ENCODE results near the gene SLBP.
"Not testable (repeated sequence)": the region's sequence is repeated elsewhere in the genome, so short reads cannot be mapped to it uniquely, and the experiment has no call there.

Gene SLBP

DNA sequence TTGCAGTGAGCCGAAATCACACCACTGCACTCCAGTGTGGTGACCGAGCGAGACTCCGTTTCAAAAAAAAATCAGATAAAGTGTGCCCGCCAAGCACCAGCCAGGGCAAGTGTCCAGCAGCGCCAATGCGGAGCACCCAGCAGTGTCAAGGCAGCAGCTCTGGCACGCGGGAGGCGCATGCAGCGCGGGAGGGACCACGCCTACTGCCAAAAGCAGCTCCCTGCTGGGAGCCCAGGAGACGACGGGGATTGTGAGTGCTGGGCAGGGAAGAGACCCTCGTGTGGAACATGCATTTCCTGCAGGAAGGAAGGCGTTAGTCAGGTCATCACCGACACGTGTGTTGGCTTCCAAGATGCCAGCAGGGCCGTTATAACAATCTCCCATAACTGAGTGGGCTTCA is 38.4 kb downstream of the SLBP start:
- no peak for DNase-seq

DNA sequence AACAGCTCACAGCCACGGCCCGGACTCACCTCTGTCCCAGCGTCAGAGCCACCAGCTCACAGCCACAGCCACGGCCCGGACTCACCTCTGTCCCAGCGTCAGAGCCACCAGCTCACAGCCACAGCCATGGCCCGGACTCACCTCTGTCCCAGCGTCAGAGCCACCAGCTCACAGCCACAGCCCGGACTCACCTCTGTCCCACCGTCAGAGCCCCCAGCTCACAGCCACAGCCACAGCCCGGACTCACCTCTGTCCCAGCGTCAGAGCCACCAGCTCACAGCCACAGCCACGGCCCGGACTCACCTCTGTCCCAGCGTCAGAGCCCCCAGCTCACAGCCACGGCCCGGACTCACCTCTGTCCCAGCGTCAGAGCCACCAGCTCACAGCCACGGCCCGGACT is 41.1 kb downstream of the SLBP start:
- not testable (repeated sequence) for DNase-seq

DNA sequence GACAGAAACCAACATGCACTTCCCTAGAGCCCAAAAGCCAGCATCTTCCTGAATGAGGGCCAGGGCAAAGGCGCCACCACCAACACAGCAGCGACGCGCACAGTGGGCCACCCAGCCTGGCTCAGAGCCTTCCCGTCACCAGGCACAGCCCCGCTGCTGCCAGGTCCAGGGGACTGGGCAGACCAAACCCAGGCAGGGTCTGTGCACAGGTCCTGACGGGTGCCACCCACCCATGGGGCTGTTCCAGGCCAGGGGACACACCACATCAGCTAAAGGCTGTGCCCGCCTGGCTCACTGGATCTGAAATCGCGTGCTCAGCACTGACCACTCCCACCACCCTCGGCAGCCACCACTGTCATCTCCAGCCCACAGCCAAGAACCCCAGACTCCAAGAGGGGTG is 41.8 kb downstream of the SLBP start:
- DNase-seq = no peak

DNA sequence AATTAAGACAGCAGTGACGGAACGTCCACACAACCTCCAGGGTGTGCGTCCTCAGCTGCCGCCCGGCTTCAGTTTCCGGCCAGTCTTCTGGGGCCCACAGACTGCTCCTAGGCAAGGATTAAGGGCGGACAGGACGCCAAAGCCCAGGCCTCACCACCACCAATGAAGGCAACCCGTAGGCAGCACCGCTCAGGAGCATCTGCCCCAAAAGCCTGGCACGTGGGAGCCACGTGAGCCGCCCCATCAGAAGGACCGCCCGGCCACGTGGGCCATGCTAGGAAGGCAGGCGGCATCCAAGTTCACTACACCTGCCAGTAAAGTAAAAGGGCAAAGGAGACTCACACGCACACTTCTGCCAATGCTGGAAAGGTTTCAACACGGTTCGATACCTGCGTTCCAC is 42.3 kb downstream of the SLBP start:
- no peak for DNase-seq

GRCh38 chr4:1669270-1669669 is 42.8 kb downstream of the SLBP start:
- no peak for DNase-seq

- DNase-seq = no peak
Measured at GRCh38 chr4:1668488-1668840, 43.7 kb downstream of the SLBP start.

GRCh38 chr4:1667273-1667672 is 44.8 kb downstream of the SLBP start:
- DNase-seq = no peak

- no peak for DNase-seq
Measured at GRCh38 chr4:1666391-1666790, 45.7 kb downstream of the SLBP start.

DNA sequence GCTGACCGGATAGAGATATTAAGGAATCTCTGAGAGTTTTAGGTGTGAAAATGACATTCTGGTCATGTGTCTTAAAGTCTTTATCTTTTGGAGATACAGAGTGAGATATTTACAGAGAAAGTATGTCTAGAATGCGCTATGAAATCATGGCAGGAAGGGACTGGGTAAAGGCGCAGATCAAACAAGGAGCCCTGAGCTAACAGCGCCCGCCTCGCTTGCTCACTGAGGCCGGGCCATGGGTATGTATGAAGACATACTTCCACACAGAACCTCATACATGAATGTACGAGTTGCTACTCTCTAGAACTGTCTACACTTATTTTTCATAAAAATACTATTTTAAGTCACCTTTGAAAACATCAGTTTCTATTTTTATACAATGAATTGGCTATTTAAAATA is 48.0 kb downstream of the SLBP start:
- no peak for DNase-seq

GRCh38 chr4:1663549-1663948 is 48.6 kb downstream of the SLBP start:
- no peak for DNase-seq

DNA sequence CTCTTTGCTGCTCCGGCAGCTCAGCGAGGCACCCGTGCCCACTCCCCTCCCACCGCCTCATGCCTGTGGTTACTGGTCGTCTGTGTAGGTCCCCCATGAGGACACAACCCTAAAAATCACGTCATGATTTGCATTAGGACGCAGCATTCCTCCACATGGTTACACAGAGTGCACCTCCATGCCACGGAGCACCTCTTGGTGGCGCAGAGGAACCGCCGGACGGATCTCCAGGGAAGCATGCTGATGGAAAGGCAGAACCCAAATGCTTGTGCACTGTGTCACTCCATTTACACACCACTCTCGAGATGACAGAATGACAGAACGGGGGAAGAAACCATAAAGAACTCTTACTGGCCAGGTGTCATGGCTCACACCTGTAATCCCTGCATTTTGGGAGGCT is 50.4 kb downstream of the SLBP start:
- DNase-seq = no peak

- no peak for DNase-seq
Measured at GRCh38 chr4:1660948-1661677, 51.0 kb downstream of the SLBP start.

DNA sequence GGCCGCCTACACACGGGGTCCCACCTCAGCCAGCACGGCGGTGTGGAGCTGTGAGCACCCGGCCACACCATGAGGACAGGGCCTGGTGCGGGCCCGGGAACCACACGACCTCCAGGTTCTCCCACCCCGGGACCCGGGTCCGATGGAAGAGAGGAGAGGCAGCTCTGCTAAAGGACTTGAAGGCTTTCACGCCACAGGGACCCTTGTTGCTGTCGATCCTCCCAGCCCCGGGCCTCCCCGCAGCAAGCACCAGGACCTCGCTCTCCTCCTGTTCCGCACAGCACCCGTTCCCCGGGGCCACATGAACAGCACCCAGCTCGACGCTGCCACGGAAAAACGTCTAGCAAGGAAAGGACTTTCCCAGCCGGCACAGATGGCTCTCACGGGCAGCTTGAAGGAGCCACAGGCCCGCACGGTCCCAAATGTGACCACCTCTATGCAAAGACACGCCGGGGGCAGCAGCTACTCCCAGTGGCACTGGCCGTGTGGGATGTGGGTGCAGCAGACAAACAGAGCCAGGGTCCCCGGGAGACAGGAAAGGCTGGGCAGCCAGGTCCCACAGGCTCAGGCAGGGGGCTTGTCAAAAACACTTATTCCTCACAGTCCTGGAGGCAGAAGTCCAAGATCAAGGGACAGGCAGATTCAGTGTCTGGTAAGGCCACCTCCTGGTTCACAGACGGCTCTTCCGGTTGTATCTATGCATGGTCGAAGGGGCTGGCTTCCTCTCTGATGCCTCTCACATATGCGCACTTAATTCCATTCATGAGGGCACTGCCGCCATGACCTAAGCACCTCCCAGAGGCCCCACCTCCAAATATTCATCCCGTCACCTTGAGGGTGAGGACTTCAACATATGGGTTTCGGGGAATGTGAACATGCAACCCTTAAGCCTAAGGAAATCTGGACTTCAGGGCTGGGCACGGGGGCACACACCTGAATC is 52.7 kb downstream of the SLBP start:
- no peak for DNase-seq

DNA sequence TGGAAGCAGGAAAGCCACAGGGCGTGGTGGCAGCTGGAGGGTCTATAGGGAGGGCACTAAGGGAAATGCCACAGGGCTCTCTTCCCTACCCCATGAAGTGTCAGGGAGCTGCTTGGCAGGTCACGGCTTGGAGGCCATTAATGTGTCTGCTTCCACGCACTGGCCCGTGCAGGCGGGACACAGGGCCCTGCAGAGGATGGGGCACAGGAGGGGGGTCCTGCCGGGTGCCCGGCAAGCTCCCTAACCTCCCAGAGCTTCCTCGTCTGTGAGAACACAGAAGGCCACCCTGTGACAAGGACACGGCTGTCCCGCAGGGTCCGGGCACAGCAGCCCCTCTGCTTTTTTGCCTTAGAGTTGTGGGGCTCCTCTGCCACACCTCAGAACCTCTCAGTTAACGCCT is 53.5 kb downstream of the SLBP start:
- DNase-seq = no peak

DNA sequence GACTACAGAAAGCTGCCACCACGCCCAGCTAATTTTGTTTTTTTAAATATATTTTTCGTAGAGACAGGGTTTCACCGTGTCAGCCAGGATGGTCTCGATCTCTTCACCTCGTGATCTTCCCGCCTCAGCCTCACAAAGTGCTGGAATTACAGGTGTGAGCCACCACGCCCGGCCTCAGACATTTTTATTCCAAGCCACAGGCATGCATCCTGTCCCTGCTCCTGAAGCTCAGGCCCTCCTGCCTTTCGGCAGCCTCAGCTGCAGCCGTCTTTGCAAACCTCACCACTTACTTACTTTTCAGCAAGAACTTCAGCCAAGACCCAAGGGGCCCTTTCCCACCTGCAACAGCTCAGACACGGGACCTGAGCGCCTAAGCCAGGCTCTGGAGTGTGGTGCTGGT is 54.0 kb downstream of the SLBP start:
- no peak for DNase-seq

GRCh38 chr4:1656986-1657385 is 55.1 kb downstream of the SLBP start:
- DNase-seq = no peak

DNA sequence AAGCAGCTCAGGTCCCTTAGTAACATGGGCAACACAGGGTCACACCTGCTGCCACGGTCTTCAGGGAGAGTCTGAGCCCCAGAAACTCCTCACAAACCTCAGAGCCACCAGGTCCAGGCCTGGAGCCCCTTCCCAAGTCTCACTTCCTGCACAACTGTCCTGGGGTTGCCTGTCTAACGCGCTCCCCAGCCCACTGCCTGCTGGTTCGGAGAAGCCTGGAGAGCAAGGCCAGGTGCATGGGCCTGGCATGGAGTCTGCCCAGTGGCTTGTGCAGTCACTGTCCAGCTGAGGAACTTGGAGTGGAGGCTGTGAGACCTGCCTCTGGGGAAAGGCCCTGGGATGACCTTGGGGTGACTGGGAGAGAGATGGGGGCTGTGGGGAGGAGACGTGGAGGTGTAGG is 56.0 kb downstream of the SLBP start:
- DNase-seq = no peak

DNA sequence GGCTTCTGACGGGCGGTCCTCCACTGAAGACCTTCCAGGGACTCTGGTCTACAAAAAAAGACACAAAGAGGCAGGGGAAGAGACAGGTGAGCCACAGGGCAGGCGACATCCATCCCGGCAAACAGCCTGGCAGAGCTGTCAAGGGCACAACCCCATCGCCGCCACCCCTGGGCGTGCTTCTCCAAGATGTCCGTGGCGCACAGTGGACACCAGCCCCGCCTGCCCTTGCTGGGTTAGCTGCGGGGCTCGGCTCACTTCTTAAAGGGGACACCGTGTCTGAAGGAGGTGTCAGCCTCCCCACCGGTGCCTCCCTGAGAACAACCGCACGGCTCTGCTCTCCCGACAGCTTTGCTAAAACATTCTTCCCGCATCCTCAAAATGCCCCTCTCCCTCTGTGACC is 56.4 kb downstream of the SLBP start:
- DNase-seq = no peak

DNA sequence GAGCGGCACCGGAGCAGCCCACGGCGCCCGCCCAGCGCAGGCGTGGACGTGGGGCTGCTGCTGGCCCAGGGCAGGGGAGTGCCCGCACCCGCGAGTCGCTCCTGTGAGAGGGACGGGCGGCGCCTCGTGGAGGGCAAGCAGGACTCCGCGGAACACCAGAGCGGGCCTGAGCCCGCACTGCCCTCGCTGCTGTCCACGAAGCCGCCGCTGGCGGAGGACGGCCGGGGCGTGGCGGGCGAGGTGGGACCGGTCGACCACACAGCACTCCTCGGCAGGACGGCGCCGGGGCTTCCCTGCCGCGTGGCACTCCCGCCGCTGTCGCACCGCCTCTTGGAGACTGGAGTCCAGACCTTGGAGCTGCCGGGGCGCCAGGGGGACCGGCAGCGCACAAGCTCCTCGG is 57.0 kb downstream of the SLBP start:
- DNase-seq = no peak

DNA sequence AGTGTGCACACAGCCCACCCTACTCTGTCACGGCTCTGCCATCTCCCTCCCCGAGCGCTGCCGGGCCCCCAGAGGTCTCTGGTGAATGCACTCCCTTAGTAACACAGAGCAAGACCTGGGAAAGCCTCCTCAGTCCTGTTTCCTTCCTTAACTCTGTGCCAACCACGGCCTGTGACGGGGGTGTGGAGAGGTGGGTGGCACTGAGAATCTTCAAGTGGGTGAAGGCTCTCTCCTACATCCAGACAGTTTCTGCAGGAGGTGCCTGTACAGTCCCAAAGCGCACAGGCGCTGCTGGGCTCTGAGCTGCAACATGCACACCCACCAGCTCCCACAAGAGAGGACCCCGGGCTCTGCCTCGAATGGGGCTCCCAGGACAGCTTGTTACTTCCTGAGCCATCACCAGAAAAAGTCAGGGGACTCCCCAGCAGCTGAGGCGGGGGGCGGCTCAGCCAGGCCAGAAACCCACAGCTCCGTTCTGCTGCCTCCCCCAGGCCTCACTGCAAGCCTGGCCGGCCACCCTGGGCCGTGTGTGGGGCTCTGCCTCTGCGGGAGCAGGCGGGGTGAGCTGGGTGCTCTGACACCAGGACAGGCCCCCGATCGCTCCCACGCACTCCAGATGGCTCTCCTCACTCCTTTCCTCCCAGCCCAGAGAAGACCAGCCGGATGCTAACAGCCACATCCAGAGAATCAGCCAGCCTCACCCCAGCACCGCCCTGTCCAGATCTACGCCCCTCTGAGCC is 57.7 kb downstream of the SLBP start:
- no peak for DNase-seq

- DNase-seq = no peak
Measured at GRCh38 chr4:1653776-1654175, 58.3 kb downstream of the SLBP start.

DNA sequence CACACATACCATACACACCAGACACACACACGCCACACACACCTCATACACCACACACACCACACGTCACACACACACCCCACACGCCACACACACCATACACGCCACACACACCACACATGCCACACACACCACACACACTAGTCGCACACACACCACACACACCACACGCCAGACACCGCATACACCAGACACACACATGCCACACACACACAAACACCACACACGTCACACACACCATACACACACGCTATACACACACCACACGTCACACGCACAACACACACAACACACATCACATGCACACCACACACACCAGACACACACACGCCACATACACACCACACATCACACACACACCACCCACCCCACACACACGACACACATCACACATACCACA is 60.0 kb downstream of the SLBP start:
- no peak for DNase-seq

DNA sequence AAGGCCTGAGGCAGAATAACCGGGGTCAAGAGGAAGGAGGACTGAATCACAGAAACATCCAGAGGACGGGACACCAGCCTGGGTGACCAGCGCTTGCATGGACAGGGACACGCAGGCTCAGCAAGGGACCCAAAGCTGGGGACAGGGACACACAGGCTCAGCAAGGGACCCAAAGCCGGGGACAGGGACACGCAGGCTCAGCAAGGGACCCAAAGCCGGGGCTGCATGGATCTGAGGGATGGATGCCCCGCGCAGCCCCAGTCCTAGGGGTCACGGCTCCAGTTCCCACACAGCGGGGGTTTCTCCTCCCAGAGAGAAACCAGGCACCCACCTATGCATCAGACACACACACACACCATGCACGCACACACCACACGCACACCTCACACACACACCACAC is 60.5 kb downstream of the SLBP start:
- no peak for DNase-seq

DNA sequence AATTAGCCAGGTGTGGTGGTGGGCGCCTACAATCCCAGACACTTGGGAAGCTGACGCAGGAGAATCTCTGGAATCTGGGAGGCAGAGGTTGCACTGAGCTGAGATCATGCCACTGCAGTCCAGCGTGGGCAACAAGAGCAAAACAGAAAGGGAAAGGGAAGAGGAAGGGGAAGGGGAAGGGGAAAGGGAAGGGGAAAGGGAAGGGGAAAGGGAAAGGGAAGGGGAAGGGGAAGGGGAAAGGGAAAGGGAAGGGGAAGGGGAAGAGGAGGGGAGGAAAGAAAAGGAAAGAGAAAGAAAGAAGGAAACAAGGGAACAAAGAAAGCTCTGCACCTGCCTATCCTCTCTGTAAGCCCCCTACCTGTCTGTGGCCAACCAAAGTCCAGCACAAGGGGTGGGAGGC is 63.2 kb downstream of the SLBP start:
- DNase-seq = no peak
